GM19438 (cell line): ENCODE measurements around the gene GALR1.
A peak's percentile ranks its signal among the peaks of the same experiment; 100 is the strongest.
"Not testable (repeated sequence)": the region's sequence is repeated elsewhere in the genome, so short reads cannot be mapped to it uniquely, and the experiment has no call there.

Source experiments
- ATAC-seq: cut with Tn5 transposase; IDR thresholded peaks from one replicate; pipeline ENCODE4 v1.9.1; 2021; ENCODE audit warnings: low read depth; ENCODE audit not compliant: unreplicated experiment

The GALR1 gene, protein sequence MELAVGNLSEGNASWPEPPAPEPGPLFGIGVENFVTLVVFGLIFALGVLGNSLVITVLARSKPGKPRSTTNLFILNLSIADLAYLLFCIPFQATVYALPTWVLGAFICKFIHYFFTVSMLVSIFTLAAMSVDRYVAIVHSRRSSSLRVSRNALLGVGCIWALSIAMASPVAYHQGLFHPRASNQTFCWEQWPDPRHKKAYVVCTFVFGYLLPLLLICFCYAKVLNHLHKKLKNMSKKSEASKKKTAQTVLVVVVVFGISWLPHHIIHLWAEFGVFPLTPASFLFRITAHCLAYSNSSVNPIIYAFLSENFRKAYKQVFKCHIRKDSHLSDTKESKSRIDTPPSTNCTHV

DNA sequence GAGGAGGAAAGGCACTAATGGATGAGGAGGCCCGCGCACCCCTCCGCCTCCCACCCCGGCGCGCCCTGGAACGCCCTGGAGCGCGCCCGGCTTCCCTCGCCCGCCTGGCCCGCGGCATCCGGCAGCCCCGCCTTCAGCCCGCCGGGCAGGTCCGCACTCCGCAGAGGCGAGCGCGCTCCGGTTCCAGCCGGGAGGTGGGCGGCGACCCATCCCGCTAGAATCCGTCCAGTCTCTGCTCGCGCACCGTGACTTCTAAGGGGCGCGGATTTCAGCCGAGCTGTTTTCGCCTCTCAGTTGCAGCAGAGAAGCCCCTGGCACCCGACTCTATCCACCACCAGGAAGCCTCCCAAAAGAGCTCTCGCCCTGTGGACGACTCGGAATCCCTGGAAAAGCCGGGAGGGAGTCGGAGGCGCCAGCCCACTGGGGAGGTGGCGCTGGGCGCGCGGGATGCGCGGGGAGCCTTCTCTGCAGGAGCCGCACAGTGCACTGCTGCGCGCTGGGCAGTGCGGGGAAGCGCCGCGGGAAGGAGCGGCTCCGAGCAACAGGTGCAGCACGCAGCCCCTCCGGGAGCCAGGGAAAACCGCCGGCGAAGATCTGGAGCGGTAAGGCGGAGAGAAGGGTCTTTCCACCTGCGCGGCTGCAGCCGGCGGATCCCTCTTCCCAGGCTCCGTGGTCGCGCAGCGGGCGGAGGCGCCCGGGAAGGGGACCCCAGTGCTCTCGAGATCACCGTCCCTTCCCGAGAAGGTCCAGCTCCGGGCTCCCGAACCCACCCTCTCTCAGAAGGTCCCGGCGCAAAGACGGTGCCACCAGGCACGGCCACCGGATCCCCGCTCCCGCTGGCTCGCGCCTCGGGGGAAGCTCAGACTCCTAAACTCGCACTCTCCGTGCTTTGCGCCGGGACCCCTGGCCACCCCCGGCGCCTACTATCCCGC is at the start of gene GALR1:
Gene GALR1, plus strand, starts transcription at position 280 of the 932 bp plus-strand sequence. CDS start 701 bp downstream, outside the sequence.
- no peak for ATAC-seq

- no peak for ATAC-seq
Measured at GRCh38 chr18:77201506-77201905, 48.1 kb upstream of the GALR1 start.

GRCh38 chr18:77202329-77202728 is 47.3 kb upstream of the GALR1 start:
- no peak for ATAC-seq

- ATAC-seq: no peak
Measured at GRCh38 chr18:77203071-77203470, 46.6 kb upstream of the GALR1 start.

DNA sequence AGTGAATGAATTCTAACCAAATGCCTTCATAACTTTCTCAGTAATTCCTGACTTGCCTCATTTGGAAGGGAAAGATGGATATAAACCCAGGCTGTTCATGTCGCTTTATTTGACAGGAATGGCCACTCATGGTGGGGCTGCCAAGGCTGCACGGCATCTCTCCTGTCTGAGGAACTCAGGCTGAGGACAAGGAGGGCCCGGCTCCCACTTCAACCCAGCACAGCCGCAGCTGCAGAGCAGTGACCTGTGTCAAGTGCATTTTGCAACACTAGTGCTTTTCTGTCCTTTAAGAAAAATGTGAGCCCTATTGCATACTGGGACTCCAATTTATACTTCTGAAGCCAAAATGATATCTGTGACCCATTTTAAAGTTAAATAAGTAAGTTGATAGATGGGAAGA is 45.8 kb upstream of the GALR1 start:
- ATAC-seq: no peak

DNA sequence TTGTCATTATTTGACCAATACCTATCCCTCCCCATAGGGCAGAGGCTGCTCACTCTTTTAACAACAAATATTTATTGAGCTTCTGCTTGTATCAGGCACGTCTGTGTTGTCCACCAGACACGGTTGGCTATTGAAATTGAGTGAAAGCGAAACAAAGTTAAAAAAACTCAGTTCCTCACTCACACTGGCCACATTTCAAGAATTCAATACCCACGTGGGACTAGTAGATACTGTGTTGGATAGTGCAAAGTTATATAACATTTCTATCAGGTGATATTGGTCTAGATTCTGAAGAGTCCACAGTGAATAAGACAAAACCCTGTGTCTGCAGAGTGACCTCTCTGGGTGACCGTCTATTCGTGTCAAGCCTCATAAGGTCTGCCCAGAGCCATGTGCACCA is 43.9 kb upstream of the GALR1 start:
- no peak for ATAC-seq

- no peak for ATAC-seq
Measured at GRCh38 chr18:77206676-77207374, 42.8 kb upstream of the GALR1 start.

DNA sequence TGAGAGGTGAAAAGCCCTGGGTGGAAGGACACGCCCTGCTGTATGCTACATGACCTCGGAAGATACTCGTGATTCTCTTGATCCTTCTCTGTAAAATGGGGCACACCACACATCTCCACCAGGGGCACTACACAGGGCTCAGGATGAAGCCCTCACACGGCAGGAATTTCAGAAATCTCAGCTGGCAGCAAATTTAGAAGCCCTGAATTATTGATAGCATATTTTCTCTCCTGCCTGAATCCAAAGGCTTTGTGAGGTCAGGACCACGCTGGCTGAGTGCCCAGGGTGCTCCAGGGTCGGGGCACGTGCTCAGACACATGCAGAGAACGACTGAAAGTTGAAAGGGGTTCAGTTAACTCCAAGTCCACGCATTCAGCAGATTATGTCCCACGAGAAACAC is 42.1 kb upstream of the GALR1 start:
- ATAC-seq: peak; percentile 48

- ATAC-seq: peak; percentile 72
Measured at GRCh38 chr18:77208964-77209363, 40.7 kb upstream of the GALR1 start.

- ATAC-seq: no peak
Measured at GRCh38 chr18:77209587-77209986, 40.1 kb upstream of the GALR1 start.

- no peak for ATAC-seq
Measured at GRCh38 chr18:77210249-77210648, 39.4 kb upstream of the GALR1 start.

DNA sequence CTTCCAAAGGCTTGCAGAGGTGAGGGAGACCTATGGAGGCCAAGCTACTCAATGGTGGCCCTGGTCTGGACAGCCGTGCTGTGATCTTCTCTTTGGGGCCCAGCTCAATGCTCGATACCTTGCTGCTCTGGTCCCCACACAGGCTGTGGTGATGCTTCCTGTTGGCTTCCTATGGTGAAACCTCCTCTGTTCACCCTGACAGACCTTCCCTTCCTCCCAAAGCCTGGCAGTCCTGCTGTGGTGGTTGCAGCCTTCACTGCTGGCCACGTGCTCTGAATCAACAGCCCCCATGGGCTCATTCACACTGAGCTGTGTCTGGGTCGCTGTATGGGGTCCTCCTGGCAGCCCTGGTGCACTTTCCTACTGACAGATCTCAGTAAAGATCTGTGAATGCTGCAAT is 31.0 kb upstream of the GALR1 start:
- ATAC-seq: no peak

- ATAC-seq: no peak
Measured at GRCh38 chr18:77220726-77221125, 28.9 kb upstream of the GALR1 start.

- ATAC-seq: no peak
Measured at GRCh38 chr18:77222464-77222863, 27.2 kb upstream of the GALR1 start.

DNA sequence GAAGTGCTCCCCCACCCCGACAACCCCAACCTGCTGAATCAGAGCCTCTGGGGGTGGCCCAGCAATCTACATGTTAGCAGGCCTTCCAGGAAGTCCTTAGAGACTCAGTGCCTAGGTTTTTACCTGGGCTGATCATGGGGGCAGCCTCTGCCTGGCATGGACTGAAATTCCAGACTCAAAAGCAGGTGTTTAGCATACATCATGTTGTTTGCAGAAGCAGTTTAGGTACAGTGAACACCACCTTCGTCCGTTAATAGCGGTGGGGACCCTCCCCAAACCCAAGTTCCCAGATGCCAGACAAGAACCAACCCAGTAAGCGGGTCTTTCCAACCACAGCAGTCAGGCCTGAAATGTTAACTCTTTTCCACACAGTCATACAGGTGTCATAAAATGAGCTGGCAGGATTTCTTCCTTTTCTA is 26.4 kb upstream of the GALR1 start:
- ATAC-seq: no peak

DNA sequence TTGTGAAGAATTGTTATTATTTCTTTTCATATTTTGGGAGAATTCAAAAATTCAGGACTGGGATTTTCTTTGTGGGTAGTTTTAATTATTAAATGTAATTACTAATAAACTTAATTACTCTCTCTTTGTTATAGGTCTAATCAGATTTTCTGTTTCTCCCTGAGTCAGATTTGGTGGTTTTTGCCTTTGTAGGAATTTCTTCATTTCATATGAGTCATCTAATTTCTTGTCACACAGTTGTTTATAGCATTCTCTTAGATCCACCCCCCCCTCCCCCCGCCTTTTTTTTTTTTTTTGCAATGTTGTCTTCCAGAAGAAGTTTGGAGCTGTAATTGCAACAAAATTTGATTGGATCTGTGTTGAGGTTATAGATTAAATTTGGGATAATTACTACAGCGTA is 26.0 kb upstream of the GALR1 start:
- ATAC-seq: no peak

DNA sequence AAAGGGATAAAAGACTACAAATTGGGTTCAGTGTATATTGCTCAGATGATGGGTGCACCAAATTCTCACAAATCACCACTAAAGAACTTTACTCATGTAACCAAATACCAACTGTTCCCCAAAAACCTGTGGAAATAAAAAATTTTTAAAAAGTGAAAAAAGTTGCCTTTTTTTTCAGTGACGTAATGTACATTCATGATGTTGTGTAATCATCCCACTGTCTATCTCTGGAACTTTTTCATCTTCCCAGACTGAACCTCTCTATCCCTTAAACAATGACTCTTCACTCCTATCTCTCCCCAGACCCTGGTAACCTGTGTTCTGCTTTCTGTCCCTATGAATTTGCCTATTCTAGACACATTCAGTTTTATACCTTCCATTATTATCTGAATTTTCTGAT is 19.0 kb upstream of the GALR1 start:
- ATAC-seq: no peak

GRCh38 chr18:77234504-77235365 is 14.9 kb upstream of the GALR1 start:
- ATAC-seq: no peak

DNA sequence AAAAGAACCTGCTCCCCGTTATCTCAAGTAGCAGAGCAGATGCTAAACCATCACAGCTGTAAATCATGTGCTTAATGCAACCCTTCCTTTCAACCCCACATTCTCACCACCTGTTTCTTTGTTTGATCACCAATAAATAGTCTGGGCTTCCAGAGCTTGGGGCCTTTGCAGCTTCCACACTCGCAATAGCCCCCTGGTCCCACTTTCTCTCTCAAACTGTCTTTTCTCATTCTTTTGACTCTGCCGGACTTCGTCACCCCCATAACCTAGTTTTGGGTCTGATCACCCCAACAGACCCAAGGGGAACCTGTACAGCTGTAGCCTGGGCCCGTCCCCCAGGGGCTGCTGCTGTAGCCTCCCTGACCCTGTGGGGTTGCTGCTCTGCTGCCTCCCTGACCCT is 10.4 kb upstream of the GALR1 start:
- ATAC-seq: not testable (repeated sequence)
